Stimulated activated CD4-positive, alpha-beta T cell treated with anti-CD3 and anti-CD28 coated beads, Interleukin-4, amount 100 ng/mL, for 48 hours (primary cell): ENCODE results near the gene ARSD.
"Not testable (repeated sequence)": the region's sequence is repeated elsewhere in the genome, so short reads cannot be mapped to it uniquely, and the experiment has no call there.

Experiments
- DNase-seq, 2 donors: peaks; one replicate each; pipeline ENCODE4 v3.0.0-alpha.2; 2020; ENCODE audit warnings: low read depth in 2 of 2

ARSD gene

DNA sequence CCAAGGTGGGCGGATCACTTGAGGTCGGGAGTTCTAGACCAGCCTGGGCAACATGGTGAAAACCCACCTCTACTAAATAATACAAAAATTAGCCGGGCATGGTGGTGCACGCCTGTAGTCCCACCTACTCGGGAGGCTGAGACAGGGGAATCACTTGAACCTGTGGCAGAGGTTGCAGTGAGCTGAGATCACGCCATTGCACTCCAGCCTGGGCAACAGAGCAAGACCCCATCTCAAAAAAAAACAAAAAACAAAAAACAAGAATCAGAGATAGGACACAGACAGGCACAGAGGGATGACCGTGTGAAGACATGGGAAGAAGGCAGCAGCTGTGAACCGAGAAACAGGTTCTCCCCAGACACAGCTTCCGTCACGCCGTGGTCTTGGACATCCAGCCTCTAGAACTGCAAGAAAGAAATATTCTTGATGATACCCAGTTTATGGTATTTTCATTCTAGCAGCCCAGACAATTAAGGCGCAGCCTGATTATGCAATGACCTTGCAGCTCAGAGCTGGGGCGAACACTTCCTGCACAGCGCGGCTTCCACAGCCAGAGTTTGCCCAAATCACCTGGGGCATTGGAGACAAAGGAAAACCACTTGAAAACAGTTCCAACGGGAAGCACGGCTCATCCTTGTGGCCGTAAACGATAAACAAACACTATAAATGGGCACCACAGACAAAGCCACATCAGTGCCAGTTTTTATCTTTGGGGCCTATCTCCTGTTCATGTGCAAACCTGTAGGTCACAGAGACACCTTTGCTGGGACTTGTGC lies 4.2 kb upstream of the ARSD start:
- no peak for DNase-seq

DNA sequence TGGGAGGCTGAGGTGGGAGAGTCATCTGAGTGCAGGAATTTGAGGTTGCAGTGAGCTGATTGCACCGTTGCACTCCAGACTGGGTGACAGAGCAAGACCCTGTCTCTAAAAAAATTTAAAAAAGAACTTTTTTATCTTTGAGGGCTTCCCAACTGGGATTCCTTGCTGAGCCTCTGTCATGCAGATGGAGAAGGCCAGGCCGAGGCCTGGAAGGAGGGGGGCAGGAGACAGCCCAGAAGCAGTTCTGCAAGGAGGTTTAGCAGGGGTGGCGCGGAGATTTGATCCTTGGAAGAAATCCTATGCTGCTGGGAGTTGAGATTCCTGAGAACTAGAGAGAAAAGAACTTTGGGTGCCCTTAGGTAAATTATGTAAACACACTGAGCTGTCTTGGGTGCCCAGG lies 2.5 kb upstream of the ARSD start:
- DNase-seq: no peak

DNA sequence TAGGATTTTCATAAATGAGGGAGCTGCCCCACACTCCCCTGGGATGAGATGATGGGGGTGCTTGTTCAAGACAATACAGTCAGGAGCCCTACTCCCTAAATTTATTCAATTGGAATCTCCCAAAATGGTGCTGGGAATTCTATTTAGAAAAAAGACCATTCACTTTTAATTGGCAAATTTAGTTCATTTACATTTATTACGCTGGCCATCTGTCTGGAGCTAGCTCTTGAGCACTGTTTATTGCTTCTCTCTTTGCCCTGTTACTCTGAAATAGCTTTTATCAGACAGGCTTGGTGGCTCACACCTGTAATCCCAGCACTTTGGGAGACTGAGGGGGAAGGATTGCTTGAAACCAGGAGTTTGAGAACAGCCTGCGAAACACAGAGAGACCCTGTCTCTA lies 2.0 kb upstream of the ARSD start:
- no peak for DNase-seq

DNA sequence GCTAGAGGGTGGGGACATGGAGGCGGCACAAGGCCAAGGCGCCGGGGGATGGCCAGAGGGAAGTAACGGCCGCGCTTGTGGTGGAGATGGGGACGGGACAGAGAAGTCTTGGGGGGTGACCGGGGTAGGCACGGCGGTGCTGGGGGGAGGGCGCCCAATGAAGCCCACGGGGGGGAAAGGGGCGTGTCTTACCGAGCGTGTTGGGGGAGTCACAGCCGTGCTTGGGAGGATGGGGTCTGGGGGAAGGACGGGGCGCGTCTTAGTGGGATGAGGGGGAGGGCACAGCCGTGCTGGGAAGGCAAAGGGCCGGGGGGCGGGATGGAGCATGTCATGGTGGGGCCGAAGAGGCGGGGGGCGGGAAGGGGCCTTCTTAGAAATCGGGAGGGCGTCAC lies 952 bp downstream of the ARSD start:
- DNase-seq: no peak

DNA sequence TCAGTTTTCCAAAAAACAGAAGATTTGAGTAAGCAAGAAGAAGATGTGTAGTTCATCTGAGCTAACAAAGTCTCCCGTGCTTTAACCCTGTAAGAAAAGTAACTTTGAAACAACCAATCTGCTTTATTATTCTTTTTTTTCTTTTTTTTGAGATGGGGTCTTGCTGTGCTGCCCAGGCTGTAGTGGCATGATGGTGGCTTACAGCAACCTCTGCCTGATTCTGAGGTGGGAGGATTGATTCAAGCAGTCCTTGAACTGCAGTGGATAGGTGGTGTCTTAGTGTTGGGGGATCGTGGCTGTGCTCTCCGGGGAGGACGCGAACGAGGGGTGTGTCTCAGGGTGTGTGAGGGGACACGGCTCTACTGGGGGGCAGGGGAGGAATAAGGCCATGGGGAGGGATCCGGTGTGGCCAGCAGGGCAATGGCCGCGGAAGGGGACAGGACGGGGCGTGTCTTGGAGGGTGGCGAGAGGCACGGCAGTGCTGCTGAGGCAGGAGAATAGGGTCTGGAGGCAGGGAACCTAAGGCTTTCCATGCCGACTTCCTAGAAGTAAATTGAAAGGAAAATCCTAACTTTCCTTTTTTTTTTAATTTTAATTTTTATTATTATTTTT lies 2.4 kb downstream of the ARSD start:
- no peak for DNase-seq

DNA sequence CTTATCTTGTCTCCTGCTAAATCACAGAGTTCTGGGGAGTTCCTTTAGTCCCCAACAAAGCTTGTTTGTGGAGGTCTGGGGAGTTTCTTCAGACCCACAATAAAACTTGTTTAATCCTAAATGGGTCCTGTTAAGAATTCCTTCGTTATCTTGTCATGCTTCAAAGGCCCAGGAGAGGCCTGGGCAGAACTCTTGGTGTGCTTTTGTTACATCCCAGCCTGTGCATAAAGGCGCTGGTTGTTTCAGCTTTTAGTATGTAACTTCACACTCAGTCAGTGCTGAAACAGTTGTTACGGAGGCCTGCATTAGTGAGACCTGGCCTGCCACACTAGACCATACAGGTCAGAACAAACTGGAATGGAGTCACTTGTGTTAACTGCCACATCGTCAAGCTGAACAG lies 2.9 kb downstream of the ARSD start:
- DNase-seq: not testable (repeated sequence)

DNA sequence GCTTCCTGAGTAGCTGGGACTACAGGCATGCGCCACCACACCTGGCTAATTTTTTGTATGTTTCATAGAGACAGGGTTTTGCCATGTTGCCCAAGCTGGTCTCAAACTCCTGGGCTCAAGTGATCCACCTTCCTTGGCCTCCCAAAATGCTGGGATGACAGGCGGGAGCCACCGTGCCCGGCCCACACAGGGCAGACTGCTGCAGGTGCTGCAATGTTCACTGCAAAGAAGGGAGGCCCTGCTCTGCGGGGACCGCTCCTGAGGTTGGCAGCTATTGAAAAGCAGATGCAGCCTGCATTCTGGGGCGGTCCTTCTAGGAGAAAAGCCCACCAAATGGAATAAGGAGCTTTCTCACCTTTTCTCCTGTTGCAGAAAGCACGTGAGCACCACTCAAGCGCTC lies 5.0 kb downstream of the ARSD start:
- DNase-seq: no peak

DNA sequence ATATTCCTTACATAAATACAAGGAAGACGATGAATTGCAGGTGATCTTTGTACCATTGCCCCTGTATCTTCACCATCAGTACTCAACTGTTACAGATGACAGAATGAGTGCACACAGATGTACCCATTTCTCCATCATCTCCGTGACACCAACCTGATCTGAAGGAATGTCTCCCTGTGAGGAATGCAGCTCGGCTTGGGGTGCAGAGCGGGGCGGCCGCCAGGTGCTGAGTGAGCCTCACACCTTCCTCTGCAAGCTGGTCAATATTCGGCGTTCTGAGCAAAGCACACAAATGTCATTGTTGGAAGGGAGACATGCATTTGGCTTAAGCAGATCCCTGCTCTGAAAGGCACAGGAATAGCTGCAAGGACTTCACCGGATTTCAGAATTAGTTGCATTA lies 7.4 kb downstream of the ARSD start:
- DNase-seq: no peak

DNA sequence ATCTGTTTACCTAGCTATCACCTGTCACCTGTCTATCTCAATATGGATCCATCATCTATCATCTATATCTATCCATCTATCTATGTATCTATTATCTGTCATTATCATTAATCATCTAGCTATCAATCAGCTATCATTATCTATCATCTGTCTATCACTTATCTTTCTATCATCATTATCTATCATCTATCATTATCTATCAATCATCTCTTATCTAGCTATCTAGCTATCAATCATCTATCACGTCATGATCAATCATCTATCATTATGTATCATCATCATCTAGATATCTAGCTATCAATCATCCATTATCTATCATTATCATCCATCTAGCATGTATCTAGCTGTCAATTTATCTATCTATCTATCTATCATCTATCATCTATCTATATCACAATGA lies 7.9 kb downstream of the ARSD start:
- DNase-seq: no peak

DNA sequence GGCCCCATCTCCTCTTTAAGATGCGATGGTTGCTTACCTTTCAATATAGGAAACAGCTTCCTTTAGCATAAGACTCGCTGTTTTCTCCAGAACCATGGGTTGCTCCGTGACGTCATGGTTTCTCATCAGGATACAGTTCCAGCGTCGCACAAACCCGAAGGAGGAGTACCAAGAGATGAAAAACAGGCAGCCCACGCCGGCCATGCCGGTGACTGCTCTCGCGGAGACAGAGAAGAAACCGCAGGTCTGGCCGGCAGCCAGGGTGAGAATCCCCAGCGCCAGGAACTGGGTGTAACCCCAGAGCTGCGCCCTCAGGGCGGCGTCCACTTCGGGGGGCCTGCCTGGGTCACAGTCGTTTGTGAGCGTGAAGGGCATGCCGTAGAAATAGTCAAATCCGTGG lies 11.4 kb downstream of the ARSD start:
- DNase-seq: no peak

DNA sequence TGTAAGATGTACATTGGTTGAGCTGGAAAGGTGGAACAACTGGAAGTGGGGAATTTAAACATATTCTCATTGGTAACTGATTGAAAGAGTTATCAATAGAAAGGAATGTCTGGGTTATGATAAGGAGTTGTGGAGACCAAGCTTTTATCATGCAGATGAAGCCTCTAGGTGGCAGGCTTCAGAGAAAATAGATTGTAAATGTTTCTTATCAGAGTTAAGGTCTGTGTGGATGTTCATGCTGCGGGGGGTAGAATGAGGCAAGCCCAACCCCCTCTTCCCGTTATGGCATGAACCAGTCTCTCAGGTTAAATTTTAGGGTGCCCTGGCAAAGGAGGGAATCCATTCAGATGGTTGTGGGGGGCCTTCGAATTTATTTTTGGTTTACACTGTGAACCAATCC lies 16.0 kb downstream of the ARSD start:
- DNase-seq: no peak

DNA sequence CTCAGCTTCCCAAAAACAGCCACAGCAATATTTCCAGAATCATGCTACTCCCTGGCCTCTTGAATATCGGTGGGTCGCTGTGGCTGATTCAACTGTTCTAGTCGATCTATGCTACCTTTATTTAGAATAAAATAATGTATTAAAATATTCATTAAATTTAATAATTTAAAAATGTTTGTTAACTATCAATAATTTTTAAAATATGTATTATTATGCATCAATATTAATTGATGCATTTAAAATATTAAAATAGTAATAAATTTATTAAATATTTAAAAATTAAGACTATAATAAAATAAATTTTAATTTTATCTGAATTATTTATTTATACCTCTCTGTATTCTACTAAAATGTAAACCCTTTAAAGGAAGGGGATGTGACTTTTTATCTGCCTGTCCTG lies 19.0 kb downstream of the ARSD start:
- no peak for DNase-seq

DNA sequence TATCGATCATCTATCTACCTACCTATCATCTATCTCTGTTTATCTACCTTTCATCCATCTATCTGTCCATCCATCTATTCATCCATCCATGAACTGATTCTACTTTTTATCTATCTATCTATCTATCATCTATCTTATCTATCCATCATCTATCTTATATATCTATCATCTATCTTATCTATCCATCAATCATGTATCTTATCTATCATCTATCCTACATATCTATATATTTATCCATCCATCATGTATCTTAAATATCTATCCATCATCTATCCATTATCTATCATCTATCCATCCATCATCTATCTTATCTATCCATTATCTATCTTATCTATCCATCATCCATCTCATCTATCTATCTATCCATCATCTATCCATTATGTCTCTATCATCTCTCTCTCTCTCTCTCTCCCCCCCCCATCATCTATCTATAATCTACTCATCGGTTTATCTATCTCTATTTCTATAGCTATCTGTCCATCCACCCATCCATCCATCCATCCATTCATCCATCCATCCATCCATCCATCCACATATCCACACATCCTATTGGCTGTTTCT lies 20.9 kb downstream of the ARSD start:
- no peak for DNase-seq

DNA sequence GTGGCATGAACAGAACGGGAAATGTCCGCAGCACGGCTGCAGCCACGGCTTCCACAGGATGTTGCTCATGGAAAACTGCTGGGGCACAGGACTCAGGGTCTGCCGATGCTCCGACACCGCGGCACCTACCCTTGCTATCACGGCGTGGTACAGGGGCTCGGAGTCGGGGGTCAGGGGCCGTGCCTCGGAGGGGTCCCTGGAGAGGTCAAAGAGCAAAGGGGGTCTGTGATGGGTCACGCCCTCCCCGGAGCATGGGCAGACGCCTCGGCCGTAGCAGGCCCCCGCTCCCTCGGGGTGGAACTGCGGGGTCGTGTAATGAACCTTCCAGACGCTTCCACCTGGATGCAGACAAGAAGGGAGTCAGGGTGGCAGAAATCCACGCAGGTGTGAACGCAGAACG lies 21.8 kb downstream of the ARSD start:
- DNase-seq: no peak

DNA sequence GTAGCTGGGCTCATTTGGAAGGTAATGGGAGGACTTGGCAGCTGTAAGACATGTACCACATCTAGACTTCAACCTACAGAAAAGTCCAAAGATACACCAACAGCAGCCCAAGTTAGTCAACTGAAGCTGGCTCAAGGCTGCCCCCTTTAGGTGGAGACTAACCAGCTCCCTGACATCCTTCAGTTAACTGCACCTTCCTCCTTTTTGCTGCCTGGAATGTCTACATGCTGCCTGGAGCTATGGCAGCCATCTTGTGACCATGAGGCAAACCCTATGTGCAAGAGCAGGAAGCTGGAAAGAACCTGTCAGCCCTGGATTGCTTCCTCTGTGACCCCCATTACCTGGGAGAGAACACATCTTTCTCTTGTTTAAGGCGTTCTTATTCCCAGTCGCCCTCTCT lies 25.8 kb downstream of the ARSD start:
- DNase-seq: no peak

DNA sequence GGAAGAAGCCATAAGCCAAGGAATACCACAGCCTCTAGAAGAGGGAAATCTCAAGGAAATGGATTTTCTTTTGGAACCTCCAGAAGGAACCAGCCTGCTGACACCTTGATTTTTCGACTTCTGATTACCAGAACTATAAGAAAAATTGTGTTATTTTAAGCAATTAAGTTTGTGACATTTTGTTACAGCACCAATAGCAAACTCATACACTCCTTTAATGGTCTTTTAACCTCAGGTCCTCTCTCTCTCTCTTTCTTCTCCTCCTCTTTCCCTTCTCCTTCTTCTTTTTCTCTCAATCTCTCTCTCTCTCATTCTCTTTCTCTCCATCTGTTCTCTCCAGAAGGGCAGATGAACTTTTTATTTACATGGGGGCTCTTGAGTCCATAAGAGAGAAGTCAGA lies 26.3 kb downstream of the ARSD start:
- no peak for DNase-seq

DNA sequence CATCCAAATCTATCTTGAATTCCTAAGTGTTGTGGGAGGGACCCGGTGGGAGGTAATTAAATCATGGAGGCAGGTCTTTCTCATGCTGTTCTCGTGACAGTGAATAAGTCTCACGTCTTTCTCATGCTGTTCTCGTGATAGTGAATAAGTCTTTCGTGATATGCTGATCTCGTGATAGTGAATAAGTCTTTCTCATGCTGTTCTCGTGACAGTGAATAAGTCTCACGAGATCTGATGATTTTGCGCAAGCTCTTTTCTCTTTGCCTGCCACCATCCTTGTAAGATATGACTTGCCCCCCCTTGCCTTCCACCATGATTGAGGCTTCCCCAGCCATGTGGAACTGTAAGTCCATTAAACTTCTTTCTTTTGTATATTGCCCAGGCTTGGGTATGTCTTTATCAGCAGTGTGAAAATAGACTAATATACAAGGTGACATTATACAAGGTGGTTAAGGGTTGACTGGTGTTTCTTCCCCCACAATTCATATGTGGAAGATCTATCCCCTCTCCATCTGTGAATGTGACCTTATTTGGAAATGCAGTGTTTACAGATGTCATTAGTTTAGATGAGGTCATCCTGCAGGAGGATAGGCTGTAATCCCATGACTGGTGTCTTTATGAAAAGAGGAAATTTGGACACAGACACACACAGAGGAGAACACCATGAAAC lies 27.6 kb downstream of the ARSD start:
- no peak for DNase-seq

DNA sequence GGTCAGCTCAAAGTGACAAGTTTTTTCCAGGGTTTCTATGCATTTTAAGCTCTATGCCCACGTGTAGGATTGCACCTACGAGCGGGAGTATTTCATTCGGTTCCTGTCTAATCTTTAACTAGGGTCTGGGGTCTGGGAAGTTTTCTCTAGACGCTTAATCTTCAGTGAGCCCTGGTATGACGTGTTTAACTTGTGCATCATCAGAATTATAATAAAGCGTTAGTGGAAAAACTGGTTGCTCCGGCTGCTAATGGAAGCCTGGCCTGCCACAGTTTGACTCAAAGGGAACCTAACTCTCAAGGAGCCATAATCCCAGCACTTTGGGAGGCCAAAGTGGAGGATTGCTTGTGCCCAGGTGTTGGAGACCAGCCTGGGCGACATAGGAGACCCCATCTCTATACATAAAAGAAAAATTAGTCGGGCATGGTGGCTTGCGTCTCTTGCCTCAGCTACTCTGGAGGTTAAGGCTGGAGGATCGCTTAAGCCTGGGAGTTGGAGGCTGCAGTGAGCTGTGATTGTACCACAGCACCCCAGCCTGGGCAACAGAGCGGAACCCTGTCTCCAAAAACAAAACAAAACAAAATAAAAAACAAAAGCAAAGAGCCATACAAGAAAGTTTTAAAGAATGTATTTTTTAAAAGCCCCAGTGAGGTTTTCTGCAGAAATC lies 30.2 kb downstream of the ARSD start:
- no peak for DNase-seq

DNA sequence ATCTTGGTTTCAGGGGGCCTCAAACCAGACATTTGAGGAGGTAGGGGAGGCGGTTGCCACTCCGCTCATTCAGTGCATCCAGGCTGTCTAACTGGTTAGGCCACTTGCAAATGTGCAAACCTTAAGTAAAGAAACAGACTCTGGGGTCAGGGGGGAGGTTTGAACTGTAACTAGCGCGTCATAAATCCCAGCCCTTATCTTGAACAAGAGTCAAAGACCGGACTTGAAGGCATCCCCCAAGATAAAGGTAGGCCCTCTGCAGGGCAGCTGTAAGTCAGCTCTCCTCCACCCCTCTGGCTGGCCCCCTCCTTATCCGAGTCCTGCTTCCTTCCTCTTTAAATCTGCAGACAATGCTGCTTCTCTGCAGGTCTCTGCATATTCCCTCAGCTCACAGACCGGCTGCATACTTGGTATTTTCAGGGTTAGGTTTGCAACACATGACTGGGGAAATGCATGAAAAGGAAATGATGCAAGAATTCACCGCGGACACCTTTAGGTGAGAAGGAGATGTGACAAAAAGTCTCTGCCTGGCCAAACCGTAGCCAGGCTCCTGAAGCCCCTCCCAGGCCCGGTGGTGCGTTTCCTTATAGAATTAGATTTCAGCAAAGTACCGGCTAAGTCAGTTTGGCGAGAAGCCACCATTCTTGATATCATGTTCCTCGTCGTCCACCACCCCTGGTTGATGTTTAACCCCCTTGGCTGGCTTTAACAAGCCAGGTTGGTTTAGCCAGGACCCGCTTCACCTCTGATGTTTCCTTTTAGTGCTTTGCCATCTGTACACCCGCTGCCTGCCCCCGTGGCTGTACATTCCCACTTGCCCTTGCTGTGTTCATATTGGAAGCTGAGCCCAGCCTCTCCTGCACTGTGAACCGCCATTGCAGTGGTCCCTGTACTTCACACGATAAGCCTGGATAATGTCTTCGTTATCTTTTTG lies 31.2 kb downstream of the ARSD start:
- not testable (repeated sequence) for DNase-seq

DNA sequence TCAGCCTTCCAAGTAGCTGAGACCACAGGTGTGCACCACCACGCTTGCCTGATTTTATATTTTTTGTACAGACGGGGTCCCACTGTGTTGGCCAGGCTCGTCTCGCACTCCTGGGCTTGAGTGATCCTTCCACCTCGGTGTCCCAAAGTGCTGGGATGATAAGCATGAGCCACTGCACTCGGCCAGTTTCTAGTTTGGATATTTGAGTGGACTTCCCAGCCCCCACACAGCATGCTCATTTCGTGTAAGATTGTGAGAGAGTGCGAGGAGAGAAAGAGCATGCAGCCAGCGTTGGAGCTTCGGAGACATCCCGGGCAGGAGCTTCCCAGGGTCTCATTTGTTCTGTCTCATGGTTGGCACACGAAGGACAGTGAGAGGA lies 31.8 kb downstream of the ARSD start:
- DNase-seq: no peak

DNA sequence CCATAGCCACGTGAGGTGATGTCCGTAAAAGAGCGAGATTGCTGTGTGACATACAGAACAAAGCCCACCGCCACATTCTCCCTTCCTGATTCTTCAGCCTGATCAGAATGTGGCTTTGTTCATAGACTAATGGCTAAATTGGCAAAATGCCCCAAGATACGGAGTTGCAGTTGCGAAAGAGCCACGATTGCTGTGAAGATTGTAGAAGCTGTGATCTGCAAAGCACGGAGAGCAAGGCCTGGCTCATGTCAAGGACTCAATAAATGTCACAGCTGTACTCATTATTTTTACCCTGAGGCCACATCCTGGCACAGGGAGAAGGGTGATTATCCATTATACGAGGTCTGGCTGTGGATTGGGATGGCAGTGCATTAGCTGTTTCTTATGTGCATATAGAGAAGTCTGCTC lies 34.2 kb downstream of the ARSD start:
- no peak for DNase-seq
